ELF-1 (cell line): ENCODE results near the gene FANCL.
A peak's percentile ranks its signal among the peaks of the same experiment; 100 is the strongest.
"Not testable (repeated sequence)": the region's sequence is repeated elsewhere in the genome, so short reads cannot be mapped to it uniquely, and the experiment has no call there.

Experiments used
- DNase-seq: peaks from one replicate; pipeline ENCODE4 v3.0.0-alpha.2; 2016; ENCODE audit warnings: low read depth, low spot score

FANCL gene

DNA sequence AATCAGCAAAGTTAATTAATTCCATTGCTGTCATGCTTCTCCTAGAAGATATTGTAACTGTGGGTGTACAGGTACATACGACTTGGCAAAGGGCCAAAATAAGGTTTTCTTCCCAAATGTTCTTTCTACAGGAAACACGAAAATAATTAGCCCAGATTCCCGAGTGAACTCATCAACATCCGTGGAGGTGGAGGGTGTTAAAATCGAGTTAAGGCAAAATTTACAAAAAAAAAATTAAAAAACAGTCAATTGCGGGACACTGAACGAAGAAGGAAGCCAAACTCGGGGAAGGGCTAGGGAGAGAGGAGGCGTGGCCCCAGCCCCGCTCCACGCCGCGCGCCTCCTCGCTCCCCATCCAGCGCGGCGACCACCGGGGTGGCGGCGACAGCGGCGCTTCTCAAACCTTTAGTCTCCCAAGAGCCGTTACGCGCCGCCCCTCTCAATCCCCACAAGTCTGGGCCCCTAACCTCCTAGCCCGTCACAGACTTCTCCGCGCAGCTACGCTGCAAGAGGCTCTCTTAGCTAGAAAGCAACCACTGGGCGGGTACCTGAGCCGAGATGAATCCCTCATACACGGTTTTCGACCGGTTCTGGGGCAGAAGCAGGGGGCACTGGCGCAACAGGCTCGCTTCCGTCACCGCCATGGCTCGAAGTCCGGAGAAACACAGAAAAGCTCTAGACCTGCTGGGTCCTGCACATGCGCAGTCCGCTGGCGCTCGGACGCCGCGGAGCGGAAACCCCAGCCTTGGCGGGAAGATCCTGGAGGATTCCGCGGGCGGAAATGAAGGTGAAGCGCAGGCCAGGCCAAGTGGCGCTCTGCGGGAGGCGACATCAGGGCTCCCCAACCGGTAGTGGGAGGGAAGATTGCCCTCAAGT lies at the start of gene FANCL:
TSS of gene FANCL (minus strand) at position 656 of the 876 bp plus-strand sequence. CDS start at position 644, 12 bp downstream.
- DNase-seq, result peak; percentile 96

DNA sequence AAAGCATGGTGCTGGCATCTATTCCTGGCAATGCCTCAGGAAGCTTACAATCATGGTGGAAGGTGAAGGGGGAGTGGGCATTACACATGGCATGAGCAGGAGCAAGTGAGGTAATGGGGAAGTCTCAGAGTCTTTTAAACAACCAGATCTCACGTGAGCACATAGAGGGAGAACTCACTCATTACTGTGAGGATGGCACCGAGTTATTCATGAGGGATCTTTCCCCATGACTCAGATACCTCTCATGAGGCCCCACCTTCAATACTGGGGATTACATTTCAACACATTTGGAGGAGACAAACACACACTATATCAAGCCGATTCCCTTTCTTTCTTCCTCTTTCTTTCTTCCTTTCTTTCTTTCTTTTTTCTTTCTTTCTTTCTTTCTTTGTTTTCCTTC lies 47.9 kb upstream of the FANCL start:
- no peak for DNase-seq

DNA sequence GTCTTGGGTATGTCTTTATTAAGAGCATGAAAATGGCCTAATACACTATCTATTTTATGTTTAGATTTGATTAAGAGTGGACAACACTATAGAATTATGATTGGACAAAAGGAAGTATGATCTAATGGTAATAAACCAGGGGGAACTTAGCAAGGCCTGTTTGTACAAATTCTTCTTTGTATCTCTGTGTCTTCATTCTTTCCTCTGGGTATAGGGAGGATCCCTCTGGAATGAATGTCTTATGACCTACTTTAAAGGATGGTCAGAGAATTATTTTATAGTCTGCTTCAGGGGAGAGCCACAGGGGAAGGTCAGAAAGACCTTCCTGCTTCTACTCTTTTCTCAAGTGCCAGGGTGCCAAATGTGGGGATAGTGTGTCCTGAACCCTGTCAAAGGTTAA lies 42.8 kb upstream of the FANCL start:
- no peak for DNase-seq

DNA sequence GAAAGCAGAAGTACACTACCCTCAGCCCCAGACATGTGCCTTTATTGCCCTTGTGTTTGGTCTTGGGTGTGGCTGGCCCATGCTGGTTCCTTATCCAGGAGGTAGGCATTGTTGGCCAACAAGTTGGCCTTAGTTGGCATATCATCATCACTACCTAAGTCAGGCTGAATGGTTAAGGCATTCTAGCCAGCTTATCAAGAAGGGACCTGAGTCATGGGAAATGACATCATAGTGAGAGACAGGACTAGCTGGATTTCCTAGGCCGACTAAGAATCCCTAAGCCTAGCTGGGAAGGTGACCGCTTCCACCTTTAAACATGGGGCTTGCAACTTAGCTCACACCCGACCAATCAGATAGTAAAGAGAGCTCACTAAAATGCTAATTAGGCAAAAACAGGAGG lies 34.0 kb upstream of the FANCL start:
- not testable (repeated sequence) for DNase-seq

DNA sequence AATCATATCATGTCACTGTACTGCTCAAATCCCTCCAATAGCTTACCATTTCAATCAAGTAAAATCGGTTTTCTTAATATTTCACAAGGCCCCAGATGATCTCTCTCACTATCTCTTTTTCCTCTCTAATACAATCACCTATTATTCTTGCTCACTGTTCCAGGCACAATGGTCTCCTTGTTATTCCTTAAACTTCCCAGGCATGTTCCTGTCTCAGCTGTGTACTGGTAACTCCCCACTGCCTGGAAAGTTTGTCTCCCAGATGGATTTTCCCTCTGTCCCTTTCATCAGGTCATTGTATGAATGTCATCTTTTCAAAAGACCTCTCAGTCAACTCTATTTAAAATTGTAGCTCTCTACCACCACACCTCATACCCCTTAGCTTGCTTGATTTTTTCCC lies 30.7 kb upstream of the FANCL start:
- DNase-seq, result no peak

DNA sequence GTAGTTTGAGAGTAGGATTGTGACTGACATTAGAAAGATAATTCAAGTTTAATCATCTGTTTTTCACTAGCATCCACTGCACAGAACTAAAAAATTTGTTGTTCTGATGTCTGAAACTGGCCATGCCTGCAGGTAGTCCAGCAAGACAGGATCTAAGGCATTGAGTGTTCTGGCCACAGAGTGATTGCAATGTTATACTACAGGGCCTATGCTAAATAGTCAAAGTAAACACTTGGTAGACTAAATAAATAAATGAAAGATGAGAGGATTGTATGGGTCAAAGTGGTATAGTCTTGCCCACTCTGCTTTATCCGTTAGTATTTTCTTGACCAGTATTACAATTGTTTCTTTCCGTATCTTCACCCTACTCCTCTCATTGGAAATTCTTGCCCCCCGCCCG lies 27.6 kb upstream of the FANCL start:
- no peak for DNase-seq

DNA sequence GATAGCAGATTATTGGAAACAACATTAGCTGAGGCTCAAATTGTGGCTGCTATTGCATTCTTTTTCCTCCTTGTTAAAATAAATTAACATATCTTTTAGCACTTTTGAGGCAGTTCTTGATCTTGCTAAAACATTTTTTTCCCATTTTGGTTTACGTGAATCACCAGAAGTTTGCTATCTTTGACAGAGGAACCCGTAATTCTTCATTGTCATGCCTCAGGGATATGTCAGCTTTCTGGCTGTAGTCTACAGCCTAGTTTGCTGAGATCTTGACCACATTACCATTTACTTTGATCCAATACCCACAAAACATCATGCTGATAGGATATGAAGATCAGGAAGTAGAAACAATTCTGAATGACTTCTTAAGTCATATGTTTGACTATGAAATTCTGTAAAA lies 25.1 kb upstream of the FANCL start:
- DNase-seq, result no peak

DNA sequence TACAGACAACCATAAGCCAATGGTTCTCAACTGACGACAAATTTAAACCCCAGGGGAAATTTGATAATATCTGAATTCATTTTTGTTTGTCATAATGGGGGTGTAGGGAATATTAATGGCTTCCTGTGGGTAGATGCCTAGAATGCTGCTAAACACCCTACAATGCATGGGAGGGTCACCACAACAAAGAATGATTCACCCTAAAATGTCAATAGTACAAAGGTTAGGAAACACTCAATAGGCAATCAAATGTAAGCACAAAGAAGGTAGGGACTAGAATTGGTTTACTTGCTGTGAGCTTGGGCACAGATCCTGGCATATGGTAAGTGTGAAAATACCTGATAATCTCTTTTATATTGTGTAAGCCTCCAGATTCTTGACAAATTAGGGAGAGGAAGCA lies 20.1 kb upstream of the FANCL start:
- no peak for DNase-seq

DNA sequence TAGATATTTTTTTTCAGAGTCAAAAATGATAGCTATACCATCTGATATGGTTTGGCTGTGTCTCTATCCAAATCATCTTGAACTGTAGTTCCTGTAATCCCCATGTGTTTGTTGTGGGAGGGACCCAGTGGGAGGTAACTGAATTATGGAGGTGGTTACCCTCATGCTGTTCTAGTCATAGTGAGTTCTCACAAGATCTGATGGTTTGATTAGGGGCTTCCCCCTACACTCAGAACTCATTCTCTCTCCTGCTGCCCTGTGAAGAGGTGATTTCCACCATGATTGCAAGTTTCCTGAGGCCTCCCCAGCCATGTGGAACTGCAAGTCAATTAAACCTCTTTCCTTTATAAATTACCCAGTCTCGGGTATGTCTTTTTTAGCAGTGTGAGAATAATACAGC lies 17.3 kb upstream of the FANCL start:
- DNase-seq, result not testable (repeated sequence)

DNA sequence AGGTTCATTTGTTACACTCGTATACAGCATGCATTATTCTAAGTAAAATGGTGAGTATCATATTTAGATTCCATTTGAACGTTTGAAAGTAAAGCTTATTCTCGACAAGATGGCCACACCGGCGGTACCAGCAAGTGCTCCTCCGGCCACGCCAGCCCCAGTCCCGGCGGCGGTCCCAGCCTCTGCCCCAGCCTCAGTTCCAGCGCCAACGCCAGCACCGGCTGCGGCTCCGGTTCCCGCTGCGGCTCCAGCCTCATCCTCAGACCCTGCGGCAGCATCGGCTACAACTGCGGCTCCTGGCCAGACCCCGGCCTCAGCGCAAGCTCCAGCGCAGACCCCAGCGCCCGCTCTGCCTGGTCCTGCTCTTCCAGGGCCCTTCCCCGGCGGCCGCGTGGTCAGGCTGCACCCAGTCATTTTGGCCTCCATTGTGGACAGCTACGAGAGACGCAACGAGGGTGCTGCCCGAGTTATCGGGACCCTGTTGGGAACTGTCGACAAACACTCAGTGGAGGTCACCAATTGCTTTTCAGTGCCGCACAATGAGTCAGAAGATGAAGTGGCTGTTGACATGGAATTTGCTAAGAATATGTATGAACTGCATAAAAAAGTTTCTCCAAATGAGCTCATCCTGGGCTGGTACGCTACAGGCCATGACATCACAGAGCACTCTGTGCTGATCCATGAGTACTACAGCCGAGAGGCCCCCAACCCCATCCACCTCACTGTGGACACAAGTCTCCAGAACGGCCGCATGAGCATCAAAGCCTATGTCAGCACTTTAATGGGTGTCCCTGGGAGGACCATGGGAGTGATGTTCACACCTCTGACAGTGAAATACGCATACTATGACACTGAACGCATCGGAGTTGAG lies 10.4 kb upstream of the FANCL start:
- not testable (repeated sequence) for DNase-seq

DNA sequence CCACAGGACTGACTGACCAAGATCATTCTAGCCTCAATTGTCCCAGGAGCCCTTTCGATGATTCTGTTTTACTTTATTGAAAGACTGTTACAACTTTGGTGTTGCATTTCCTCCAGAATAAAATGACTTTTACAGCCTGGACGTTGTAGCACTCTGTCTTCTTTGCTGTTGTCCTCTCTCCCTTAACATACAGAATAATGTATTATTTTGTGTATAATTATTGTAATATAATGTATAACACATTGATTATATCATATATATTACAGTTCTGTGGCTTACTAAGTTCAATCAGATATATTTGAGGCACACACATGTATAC lies 380 bp upstream of the FANCL start:
- DNase-seq, result no peak

DNA sequence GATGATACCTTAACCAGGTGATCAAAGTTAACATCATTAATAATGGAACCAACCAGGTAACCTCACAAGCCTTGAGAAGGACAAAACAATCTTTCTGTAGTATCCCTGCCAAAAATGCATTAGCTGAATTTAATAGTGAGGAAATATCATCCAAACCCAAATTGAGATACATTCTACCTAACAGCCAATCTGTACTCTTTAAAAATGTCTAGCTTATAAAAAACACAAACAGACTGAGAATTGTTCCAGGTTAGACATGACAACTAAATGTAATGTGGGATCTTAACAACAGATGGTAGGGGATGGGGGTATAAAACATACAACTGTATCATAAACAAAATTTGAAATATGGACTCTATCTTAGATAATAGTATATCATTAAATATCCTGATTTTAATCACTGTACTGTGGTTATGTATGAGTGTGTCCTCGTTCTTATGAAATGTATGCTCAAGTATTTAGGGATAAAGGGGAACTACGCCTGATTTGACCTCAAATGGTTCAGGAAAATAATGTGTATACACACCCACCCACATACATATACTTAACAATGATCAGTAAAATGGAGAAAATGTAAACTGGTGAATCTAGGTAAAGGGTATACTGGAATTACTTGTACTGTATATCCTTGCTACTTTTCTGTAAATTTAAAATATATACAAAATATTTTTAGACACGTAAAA lies 1.7 kb downstream of the FANCL start:
- DNase-seq, result no peak

DNA sequence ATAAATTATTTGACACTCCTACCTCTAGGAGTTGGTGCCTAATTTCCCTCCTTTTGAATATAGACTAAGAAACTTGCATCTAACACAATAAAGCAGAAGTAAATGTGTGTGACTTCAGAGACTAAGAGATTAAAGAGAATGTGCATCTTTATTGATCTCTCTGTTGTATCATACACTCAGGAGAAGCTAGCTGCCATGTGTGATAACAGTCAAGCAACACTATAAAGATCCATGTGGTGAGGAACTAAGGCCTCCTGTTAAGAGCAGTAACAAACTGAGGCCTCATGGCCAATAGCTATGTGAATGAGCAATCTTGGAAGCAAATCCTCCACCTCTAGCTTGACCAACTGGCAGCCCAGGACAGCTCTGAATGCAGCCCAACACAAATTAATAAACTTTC lies 3.4 kb downstream of the FANCL start:
- DNase-seq, result no peak

DNA sequence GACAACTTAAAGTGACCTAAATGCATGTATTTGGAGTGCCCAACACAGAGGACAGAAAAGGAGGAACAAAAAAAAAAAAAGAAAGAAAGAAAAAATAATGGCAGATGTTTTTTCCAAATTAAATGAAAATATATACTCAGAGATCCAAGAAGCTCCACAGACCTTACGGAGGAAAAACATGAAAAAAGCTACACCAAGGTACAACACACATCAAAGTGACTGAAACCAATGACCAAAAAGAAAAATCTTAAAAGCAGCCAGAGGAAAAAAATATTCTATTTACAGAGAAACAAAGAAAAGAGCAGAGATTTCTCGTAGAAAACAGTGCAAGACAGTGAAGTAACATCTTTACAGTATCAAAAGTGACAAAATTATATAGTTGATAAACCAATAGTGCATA lies 5.1 kb downstream of the FANCL start:
- DNase-seq, result no peak

DNA sequence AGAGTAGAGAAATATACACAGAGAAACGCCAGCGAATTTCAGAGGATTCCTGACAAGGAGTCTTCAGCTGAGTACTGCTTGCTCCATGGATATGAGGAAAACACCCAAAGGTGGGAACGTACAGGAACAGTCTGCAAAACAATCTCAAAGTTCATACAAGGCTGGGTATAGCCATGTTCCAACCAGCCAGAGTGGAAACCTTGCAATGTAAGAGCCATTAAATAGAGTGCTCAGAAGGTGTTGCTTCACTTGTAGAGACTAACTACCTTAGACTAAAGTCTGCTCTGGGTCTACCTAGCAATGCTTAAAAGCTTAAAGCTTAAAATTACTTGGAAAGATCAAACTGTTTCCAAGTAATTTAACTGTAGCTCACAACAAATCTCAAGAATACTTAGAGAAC lies 6.0 kb downstream of the FANCL start:
- DNase-seq, result no peak

DNA sequence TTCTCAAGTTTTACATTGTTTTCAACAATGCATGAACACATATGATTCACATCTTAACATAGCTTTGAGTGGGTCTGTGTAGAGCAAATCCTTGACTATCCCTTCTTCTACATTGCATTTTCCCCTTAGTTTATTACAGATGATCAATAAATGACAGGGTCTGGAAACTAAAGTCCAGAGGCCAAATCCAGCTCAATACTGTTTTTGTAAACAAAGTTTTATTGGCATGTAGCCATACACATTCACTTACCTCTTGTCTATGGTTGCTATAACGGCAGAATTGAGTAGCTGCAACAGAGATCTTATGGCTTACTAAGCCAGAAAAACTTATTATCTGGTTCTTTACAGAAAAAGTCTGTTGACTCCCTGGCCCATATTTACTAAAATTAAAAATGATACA lies 12.8 kb downstream of the FANCL start:
- no peak for DNase-seq

DNA sequence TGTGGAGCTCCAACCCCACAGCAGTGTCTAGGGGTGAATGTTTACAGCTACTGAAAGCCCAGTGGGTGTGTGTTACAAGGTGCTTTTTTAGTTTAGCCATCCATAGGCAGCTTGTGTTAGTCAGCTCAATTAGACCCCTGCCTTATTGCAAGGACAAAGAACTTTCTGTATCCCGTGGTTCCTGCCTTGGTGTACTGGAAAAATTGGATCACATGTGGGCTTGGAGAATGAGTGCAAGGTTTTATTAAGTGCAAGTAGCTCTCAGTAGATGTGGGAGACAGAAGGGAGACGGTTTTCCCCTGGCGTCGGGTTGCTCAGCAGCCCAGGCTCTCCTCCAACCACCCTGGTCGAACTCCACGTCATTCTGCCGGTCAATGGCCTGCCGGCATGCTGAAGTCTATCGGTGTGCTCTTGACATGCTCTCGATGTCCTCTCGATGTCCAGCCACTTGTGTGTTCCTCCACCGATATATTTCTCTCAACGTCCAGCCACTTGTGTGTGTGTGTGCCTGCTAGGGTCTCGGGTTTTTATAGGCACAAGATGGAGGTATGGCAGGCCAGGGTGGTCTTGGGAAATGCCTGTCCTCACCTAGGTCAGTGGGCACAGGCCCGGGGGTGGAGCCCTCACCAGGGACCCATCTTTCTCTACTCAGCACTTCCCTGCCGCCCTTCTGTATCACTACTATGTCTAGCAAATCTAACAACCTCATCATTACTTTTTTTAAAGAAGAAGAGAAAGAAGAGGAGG lies 13.8 kb downstream of the FANCL start:
- DNase-seq, result no peak

DNA sequence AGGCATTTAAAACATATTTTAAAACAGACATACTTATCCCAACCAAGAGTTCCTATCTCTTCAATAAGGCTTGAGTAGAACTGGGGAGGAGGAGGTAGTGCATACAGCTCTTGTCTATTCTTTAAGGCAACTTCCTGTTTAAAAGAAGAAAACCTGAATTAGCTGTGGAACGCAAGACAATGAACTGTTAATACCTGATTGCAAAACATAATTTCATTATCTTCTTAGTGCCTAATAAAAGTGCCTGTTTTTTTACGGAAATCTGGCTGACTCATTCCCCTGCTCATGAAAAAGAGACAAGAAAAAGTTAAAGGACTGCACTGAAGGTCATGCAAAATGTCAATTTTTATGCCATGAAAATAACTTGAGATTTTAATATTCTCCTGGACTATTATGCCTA lies 19.2 kb downstream of the FANCL start:
- no peak for DNase-seq

DNA sequence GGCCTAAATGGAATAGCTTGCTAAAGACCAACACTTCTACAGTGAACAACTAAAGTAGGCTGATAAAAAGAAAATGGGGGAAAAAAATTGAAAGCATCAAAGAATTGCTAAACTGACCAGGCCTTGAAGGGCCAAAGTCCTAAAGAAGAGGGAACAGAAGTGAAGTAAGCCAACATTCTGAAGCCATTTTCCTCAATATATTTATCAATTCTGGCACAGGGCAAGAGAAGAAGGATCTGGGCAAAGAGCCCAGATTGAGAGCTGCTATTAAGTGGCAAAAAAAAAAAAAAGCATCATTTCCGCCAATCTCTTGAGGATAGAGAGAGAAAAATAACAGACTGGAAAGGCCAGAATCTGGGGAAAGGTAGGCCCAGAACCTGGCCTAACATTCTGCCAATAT lies 25.7 kb downstream of the FANCL start:
- no peak for DNase-seq

DNA sequence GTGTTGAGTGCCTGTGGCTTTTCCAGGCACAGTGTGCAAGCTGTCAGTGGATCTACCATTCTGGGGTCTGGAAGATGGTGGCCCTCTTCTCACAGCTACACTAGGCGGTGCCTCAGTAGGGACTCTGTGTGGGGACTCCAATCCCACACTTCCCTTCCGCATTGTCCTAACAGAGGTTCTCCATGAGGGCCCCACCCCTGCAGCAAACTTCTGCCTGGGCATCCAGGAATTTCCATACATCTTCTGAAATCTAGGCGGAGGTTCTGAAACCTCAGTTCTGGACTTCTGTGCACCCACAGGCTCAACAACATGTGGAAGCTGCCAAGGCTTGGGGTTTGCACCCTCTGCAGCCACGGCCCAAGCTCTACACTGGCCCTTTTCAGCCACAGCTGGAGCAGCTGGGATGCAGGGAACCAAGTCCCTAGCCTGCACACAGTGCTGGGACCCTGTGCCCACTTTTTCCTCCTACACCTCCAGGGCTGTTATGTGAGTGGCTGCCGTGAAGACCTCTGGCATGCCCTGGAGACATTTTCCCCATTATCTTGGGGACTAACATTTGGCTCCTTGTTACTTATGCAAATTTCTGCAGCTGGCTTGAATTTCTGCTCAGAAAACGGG lies 30.1 kb downstream of the FANCL start:
- DNase-seq, result not testable (repeated sequence)

DNA sequence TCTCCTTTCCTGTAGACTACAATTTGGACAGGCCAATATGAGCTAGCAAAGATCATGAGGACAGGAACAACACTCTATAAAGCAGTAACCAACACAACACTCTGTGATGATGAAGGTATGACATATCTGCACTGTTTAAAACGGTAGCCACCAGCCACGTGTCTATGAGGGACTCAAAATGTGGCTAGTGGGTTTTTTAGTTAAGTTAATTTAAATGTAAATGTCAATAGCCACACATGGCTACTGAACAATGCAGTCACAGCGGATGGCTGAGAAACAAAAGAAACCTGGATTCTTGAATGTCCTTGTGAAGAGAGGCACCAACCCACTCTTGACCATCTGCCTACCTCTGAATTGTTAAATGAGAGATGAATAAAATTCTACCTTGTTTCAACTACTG lies 33.9 kb downstream of the FANCL start:
- no peak for DNase-seq
